IMR-90 (cell line): ENCODE measurements around the gene NOS1AP. TPM values are rescaled to one million over a fixed set of nuclear protein-coding genes. Genes with fewer than 3 reads are reported as not detected.

Source experiments
- ATAC-seq: fragments of 200-7000 bp; cut with Tn5 transposase; 2 replicates; pipeline ENCODE4 v1.9.1; 2020; ENCODE audit warnings: low read depth, mild to moderate bottlenecking, moderate library complexity
- BruUV-seq: library from RNA; stranded (reverse); fragments of 400-500 nt; replicated peaks from 2 replicates; lab custom pipeline; 2021; lab: Mats Ljungman, UMichigan
- CTCF ChIA-PET: fragments of 300-600 bp; formaldehyde crosslinking; extraction: SDS; loops from one replicate; lab custom pipeline; 2021; ENCODE audit warnings: antibody characterized with exemption; lab: Yijun Ruan, JAX
- POLR2A ChIA-PET: fragments of 300-600 bp; sonication (Branson Sonifier 250); formaldehyde crosslinking; loops from one replicate; lab custom pipeline; 2022; ENCODE audit warnings: antibody characterized with exemption; ENCODE audit not compliant: unreplicated experiment; lab: Charles Lee
- DNase-seq: peaks from one replicate; pipeline ENCODE4 v3.0.0; 2013
- H2AFZ ChIP-seq: replicated peaks from 2 replicates; pipeline ENCODE3; 2013; ENCODE audit warnings: low read length, mild to moderate bottlenecking; ENCODE audit not compliant: poor library complexity
- H2AK5ac ChIP-seq: 2 replicates; pipeline ENCODE4 v1.6.1; 2013; ENCODE audit warnings: low read depth, low read length, inconsistent platforms
- H2AK9ac ChIP-seq: replicated peaks from 2 replicates; pipeline ENCODE3; 2013; ENCODE audit warnings: mild to moderate bottlenecking, low read depth, low read length, moderate library complexity; ENCODE audit not compliant: poor library complexity
- H2BK120ac ChIP-seq: 2 replicates; pipeline ENCODE4 v1.6.1; 2013; ENCODE audit warnings: low read depth, low read length, inconsistent platforms
- H2BK15ac ChIP-seq: 3 replicates; pipeline ENCODE4 v1.6.1; 2013; ENCODE audit warnings: low read depth, low read length, inconsistent platforms
- H2BK20ac ChIP-seq: 2 replicates; pipeline ENCODE4 v1.6.1; 2013; ENCODE audit warnings: low read depth, mild to moderate bottlenecking, inconsistent platforms, low read length, moderate library complexity
- H2BK5ac ChIP-seq: 2 replicates; pipeline ENCODE4 v1.6.1; 2013; ENCODE audit warnings: mild to moderate bottlenecking, low read depth, low read length, inconsistent platforms; ENCODE audit not compliant: poor library complexity, severe bottlenecking
- H3K14ac ChIP-seq: replicated peaks from 2 replicates; pipeline ENCODE4 v1.6.1; 2013; ENCODE audit warnings: low read depth, low read length, inconsistent platforms
- H3K18ac ChIP-seq: 2 replicates; pipeline ENCODE4 v1.6.1; 2013; ENCODE audit warnings: low read depth, low read length, control low read depth
- H3K23ac ChIP-seq: 2 replicates; pipeline ENCODE4 v1.6.1; 2013; ENCODE audit warnings: low read depth, low read length, inconsistent platforms
- H3K27ac ChIP-seq: 2 replicates; pipeline ENCODE4 v1.5.1; 2013; ENCODE audit warnings: mild to moderate bottlenecking, control low read depth, low read length; ENCODE audit not compliant: insufficient read depth
- H3K27me3 ChIP-seq: 2 replicates; pipeline ENCODE4 v1.6.1; 2013; ENCODE audit warnings: low read length; ENCODE audit not compliant: control insufficient read depth, insufficient read depth
- H3K36me3 ChIP-seq: 2 replicates; pipeline ENCODE4 v1.6.1; 2013; ENCODE audit warnings: low read length, mixed read lengths; ENCODE audit not compliant: control insufficient read depth, insufficient read depth
- H3K4ac ChIP-seq: 2 replicates; pipeline ENCODE4 v1.6.1; 2013; ENCODE audit warnings: low read depth, low read length, inconsistent platforms
- H3K4me1 ChIP-seq: 2 replicates; pipeline ENCODE4 v1.6.1; 2013; ENCODE audit warnings: low read length, mixed read lengths; ENCODE audit not compliant: control insufficient read depth, insufficient read depth
- H3K4me2 ChIP-seq: 2 replicates; pipeline ENCODE4 v1.6.1; 2013; ENCODE audit warnings: low read depth, mild to moderate bottlenecking, control low read depth, low read length, moderate library complexity
- H3K4me3 ChIP-seq: 2 replicates; pipeline ENCODE4 v1.5.1; 2013; ENCODE audit warnings: low read depth, mild to moderate bottlenecking, control low read depth, low read length, moderate library complexity; ENCODE audit not compliant: insufficient read depth
- H3K56ac ChIP-seq: 2 replicates; pipeline ENCODE4 v1.6.1; 2013; ENCODE audit warnings: low read length, inconsistent platforms; ENCODE audit not compliant: insufficient read depth; ENCODE audit errors: extremely low read depth
- H3K79me1 ChIP-seq, 2 experiments: 2 replicates each; pipeline ENCODE4 v1.6.1; 2013; ENCODE audit warnings: low read length in 2 of 2, inconsistent platforms in 1 of 2, low read depth in 1 of 2
- H3K9ac ChIP-seq: 2 replicates; pipeline ENCODE4 v1.6.1; 2013; ENCODE audit warnings: low read depth, low read length, control low read depth
- H3K9me1 ChIP-seq: 2 replicates; pipeline ENCODE4 v1.6.1; 2013; ENCODE audit warnings: low read length, inconsistent platforms; ENCODE audit not compliant: insufficient read depth
- H3K9me3 ChIP-seq: 2 replicates; pipeline ENCODE4 v1.6.1; 2013; ENCODE audit warnings: low read length; ENCODE audit not compliant: control insufficient read depth, insufficient read depth
- H4K20me1 ChIP-seq: 2 replicates; pipeline ENCODE4 v1.6.1; 2013; ENCODE audit warnings: low read length, inconsistent platforms; ENCODE audit not compliant: insufficient read depth
- H4K5ac ChIP-seq: 2 replicates; pipeline ENCODE4 v1.6.1; 2013; ENCODE audit warnings: mild to moderate bottlenecking, low read depth, low read length, control low read depth
- H4K8ac ChIP-seq, 2 experiments: 2 replicates each; pipeline ENCODE4 v1.6.1; 2013; ENCODE audit warnings: low read depth in 2 of 2, low read length in 2 of 2, control low read depth in 1 of 2, inconsistent platforms in 1 of 2
- H4K91ac ChIP-seq: 2 replicates; pipeline ENCODE4 v1.6.1; 2013; ENCODE audit warnings: low read depth, low read length, inconsistent platforms; ENCODE audit not compliant: insufficient read depth
- FOS ChIP-seq: fragments of 150-350 bp; IDR thresholded peaks from 2 replicates; pipeline ENCODE4 v1.6.1; 2016; ENCODE audit warnings: low read depth, low read length
- MAFK ChIP-seq: IDR thresholded peaks from 2 replicates; pipeline ENCODE4 v1.6.1; 2012; ENCODE audit warnings: low read depth, low read length, improper control_type of control experiment
- MXI1 ChIP-seq: IDR thresholded peaks from 2 replicates; pipeline ENCODE4 v1.6.1; 2012; ENCODE audit warnings: low read depth, mild to moderate bottlenecking, low read length, moderate library complexity, borderline replicate concordance
- POLR2A ChIP-seq: IDR thresholded peaks from 2 replicates; pipeline ENCODE4 v1.6.1; 2012; ENCODE audit warnings: mild to moderate bottlenecking, low read depth, low read length
- RCOR1 ChIP-seq: IDR thresholded peaks from 2 replicates; pipeline ENCODE4 v1.6.1; 2012; ENCODE audit warnings: mild to moderate bottlenecking, low read length, improper control_type of control experiment; ENCODE audit not compliant: insufficient replicate concordance
- RFX5 ChIP-seq: IDR thresholded peaks from 2 replicates; pipeline ENCODE4 v1.8.0; 2012; ENCODE audit warnings: low read depth, mild to moderate bottlenecking, low read length, moderate library complexity
- SMC3 ChIP-seq: fragments of 150-350 bp; IDR thresholded peaks from 2 replicates; pipeline ENCODE4 v1.6.1; 2016; ENCODE audit warnings: low read depth, mild to moderate bottlenecking, antibody characterized with exemption, low read length, moderate library complexity
- USF2 ChIP-seq: fragments of 150-350 bp; IDR thresholded peaks from 2 replicates; pipeline ENCODE4 v1.6.1; 2017; ENCODE audit warnings: mild to moderate bottlenecking, antibody characterized with exemption, low read length, low read depth
- WGBS, 2 experiments: methylation state at CpG; one replicate each; pipeline versions ENCODE4 v1.1.5 to v1.1.7; 2013; ENCODE audit warnings: missing lambda C conversion rate in 2 of 2; ENCODE audit not compliant: insufficient read length in 1 of 2; ENCODE audit errors: extremely low coverage in 2 of 2; 5-methylcytosine and 5-hydroxymethylcytosine counted together
- dilution Hi-C: fragments of 300-500 bp; cut with HindIII; formaldehyde crosslinking; loops from one replicate; pipeline ENCODE4 v1.14.3; 2018; ENCODE audit warnings: low sequenced_read_pairs; ENCODE audit not compliant: unreplicated experiment
- in situ Hi-C: fragments of 300-500 bp; cut with MboI; formaldehyde crosslinking; loops from 3 replicates; pipeline ENCODE4 v1.14.3; 2019; ENCODE audit warnings: low sequenced_read_pairs, inconsistent platforms, mixed read lengths
- intact Hi-C: fragments of 100-400 bp; cut with micrococcal nuclease; formaldehyde crosslinking; loops from 2 replicates; pipeline ENCODE4 v1.10.0; 2022
- polyA plus RNA-seq, 3 experiments: library from polyadenylated mRNA; depleted of rRNA; stranded (reverse); fragments of >200 nt; gene quantifications; 2 replicates each; pipeline ENCODE4 v1.2.3, GENCODE V29; 2012; ENCODE audit warnings: low replicate concordance in 1 of 3
- total RNA-seq: library from RNA; depleted of rRNA; stranded (reverse); fragments of >200 nt; gene quantifications from 2 replicates; pipeline ENCODE4 v1.2.3, GENCODE V29; 2012

The NOS1AP gene
- total and polyA plus RNA-seq, 2 of the 4 experiments (the other 2 are of a cell fraction), result 0.18 to 0.19 TPM

- Histone ChIP-seq H3K56ac (no peak overlapping the region), H3K9me1 (no peaks in the 10 kb centered on the region), H3K36me3 (no peaks in the 10 kb centered on the region), H4K5ac (no peak overlapping the region), H4K20me1 (no peaks in the 10 kb centered on the region), H3K27me3 (peaks cover 3% of the 10 kb centered on the region), H3K9me3 (no peaks in the 10 kb centered on the region), H4K91ac (no peak overlapping the region), H3K27ac (no peak overlapping the region), H2AK5ac (no peak overlapping the region), H3K18ac (no peak overlapping the region), H2AFZ (no peak overlapping the region), H3K4me1 (no peaks in the 10 kb centered on the region), H3K79me1 (no peaks in the 10 kb centered on the region), H3K4ac (no peak overlapping the region), H3K9ac (no peak overlapping the region), H2BK120ac (no peak overlapping the region), H2BK15ac (no peak overlapping the region), H4K8ac (no peak overlapping the region), H2AK9ac (no peak overlapping the region), H2BK20ac (no peak overlapping the region), H2BK5ac (no peak overlapping the region), H3K14ac (no peak overlapping the region), H3K23ac (no peak overlapping the region), H3K4me2 (no peak overlapping the region), H3K4me3 (no peak overlapping the region)
- ChIA-PET CTCF (no interaction called here), POLR2A (no interaction called here)
- no peak for ATAC-seq
- intact Hi-C loops, result no loop called here
- no TSS peak for BruUV-seq
- 40% methylated on average over 1 of the region's 4 CpGs; no CpG with 5 or more reads in 1 of the 2 experiments for WGBS, 2 experiments
- in situ Hi-C loops, result no loop called here
- no peak for DNase-seq
- TF ChIP-seq MXI1 (no peak), USF2 (no peak), MAFK (no peak), RFX5 (no peak), POLR2A (no peak), RCOR1 (no peak), SMC3 (no peak), FOS (no peak)
- dilution Hi-C loops, result no loop called here
These were observed 246.7 kb downstream of the NOS1AP start for GRCh38 chr1:162316187-162316586.
